PC-9 (cell line): ENCODE data around the gene IDS. TPM values are rescaled to one million over a fixed set of nuclear protein-coding genes. Genes with fewer than 3 reads are reported as not detected.
"Not testable (repeated sequence)": the region's sequence is repeated elsewhere in the genome, so short reads cannot be mapped to it uniquely, and the experiment has no call there.

Experiments
- BruUV-seq: library from RNA; stranded (reverse); fragments of 400-500 nt; replicated peaks from 2 replicates; lab custom pipeline; 2021; lab: Mats Ljungman, UMichigan
- CTCF ChIA-PET: fragments of 300-600 bp; sonication (Branson Sonifier 250); formaldehyde crosslinking; loops from one replicate; lab custom pipeline; 2022; ENCODE audit warnings: antibody characterized with exemption; lab: Charles Lee
- POLR2A ChIA-PET: fragments of 300-600 bp; sonication (Branson Sonifier 250); formaldehyde crosslinking; loops from one replicate; lab custom pipeline; 2022; ENCODE audit warnings: antibody characterized with exemption; ENCODE audit not compliant: unreplicated experiment; lab: Charles Lee
- DNase-seq, 2 experiments: peaks; one replicate each; pipeline versions ENCODE4 v3.0.0 to v3.0.0-alpha.2; 2015 to 2022; ENCODE audit warnings: mixed read lengths in 1 of 2
- H2AFZ ChIP-seq: fragments of 200-600 bp; sonication (generic); 2 replicates; pipeline ENCODE4 v1.8.1; 2017; ENCODE audit warnings: antibody characterized with exemption
- H3F3A ChIP-seq: fragments of 200-600 bp; sonication (generic); 2 replicates; pipeline ENCODE4 v1.8.1; 2017; ENCODE audit warnings: antibody characterized with exemption, mild to moderate bottlenecking, low read depth; ENCODE audit not compliant: insufficient read depth
- H3K27ac ChIP-seq: fragments of 200-600 bp; sonication (generic); 2 replicates; pipeline ENCODE4 v1.6.1; 2016; ENCODE audit warnings: mixed run types
- H3K27me3 ChIP-seq: fragments of 200-600 bp; sonication (generic); 2 replicates; pipeline ENCODE4 v1.6.1; 2016; ENCODE audit warnings: low read depth, mixed run types; ENCODE audit not compliant: insufficient read depth
- H3K36me3 ChIP-seq: fragments of 200-600 bp; sonication (generic); 2 replicates; pipeline ENCODE4 v1.6.1; 2016; ENCODE audit warnings: low read depth, mixed run types
- H3K4me1 ChIP-seq: fragments of 200-600 bp; sonication (generic); replicated peaks from 2 replicates; pipeline ENCODE4 v1.6.1; 2016; ENCODE audit warnings: mixed run types; ENCODE audit not compliant: insufficient read depth
- H3K4me2 ChIP-seq: fragments of 200-600 bp; sonication (generic); 2 replicates; pipeline ENCODE4 v1.6.1; 2017; ENCODE audit warnings: mixed run types
- H3K4me3 ChIP-seq: fragments of 200-600 bp; sonication (generic); 2 replicates; pipeline ENCODE4 v1.6.1; 2016; ENCODE audit warnings: mixed run types
- H3K79me2 ChIP-seq: fragments of 200-600 bp; sonication (generic); 2 replicates; pipeline ENCODE4 v1.6.1; 2017; ENCODE audit warnings: low read depth, mixed run types
- H3K9me2 ChIP-seq: fragments of 200-600 bp; sonication (generic); 2 replicates; pipeline ENCODE4 v1.8.1; 2017; ENCODE audit warnings: mild to moderate bottlenecking; ENCODE audit not compliant: insufficient read depth
- H3K9me3 ChIP-seq: fragments of 200-600 bp; sonication (generic); 2 replicates; pipeline ENCODE4 v1.8.1; 2016; ENCODE audit warnings: low read depth; ENCODE audit not compliant: insufficient read depth
- H4K20me1 ChIP-seq: fragments of 200-600 bp; sonication (generic); 2 replicates; pipeline ENCODE4 v1.8.1; 2017; ENCODE audit not compliant: insufficient read depth
- EZH2 ChIP-seq: fragments of 200-600 bp; sonication (generic); IDR thresholded peaks from 2 replicates; pipeline ENCODE4 v1.8.0; 2017; ENCODE audit warnings: antibody characterized with exemption, low read depth
- intact Hi-C: fragments of 100-400 bp; cut with micrococcal nuclease; formaldehyde crosslinking; loops from one replicate; pipeline ENCODE4 v1.10.0; 2022; ENCODE audit not compliant: unreplicated experiment
- total RNA-seq: library from RNA; stranded (reverse); gene quantifications from 2 replicates; pipeline ENCODE4 v1.2.3, GENCODE V29; 2021
- TF ChIP-seq, protein P1 (sequence below): fragments of 200-600 bp; sonication (generic); conservative IDR thresholded peaks from 2 replicates; pipeline ENCODE4 v1.6.1; 2017; ENCODE audit warnings: mixed run types, antibody characterized with exemption, mild to moderate bottlenecking, moderate library complexity

IDS gene
- total RNA-seq, 1 experiment from 2014 or later, result 214 TPM

DNA sequence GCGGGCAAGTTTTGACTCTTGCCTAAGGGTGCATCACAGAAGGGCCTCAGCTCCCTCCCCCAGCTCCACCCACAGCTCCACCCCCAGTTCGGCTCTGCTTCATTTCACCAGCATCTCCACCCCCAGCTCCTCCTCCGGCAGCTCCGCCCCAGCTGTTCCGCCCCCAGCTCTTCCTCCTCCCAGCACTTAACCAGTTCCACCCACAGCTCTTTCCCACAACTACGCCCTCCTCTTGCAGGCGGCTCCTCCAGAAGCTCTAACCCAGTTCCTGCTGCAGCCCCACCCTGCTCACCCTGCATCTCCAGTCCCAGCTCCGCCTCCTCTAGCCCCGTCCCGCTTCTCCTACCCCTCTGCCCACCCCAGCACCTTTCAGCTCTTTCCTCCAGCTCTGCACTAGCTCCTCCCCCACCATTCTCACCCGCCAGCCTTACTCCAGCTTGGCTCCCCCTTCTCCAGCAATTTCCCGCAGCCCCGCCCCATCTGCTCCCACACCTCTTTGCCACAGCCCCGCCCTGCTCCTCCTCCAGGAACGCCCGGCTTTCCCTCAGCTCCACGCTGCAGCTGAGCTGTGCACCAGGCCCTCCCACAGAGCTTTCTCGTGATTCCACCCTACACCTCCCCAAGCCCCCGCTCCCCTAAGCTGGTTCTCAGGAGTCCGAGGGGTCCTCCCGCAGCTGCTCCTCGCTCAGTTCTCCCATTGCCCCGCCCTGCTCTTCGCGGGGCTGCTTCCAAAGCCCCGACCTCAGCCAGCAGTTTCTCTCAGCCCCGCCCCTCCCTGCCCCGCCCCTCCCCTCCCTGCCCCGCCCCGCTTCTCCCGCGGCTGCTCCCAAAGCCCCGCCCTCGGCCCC, 34.4 kb upstream of the IDS start:
- H3K9me2 ChIP-seq, result no peaks in the 10 kb centered on the region
- CTCF ChIA-PET, result interaction anchor here (1.2 to 2.3 kb wide), 4 partner anchors 27 to 400 kb away, joined by 3 to 23 read pairs (median 13); partner anchors contain the start of gene IDS
- TF ChIP-seq, protein P1, sequence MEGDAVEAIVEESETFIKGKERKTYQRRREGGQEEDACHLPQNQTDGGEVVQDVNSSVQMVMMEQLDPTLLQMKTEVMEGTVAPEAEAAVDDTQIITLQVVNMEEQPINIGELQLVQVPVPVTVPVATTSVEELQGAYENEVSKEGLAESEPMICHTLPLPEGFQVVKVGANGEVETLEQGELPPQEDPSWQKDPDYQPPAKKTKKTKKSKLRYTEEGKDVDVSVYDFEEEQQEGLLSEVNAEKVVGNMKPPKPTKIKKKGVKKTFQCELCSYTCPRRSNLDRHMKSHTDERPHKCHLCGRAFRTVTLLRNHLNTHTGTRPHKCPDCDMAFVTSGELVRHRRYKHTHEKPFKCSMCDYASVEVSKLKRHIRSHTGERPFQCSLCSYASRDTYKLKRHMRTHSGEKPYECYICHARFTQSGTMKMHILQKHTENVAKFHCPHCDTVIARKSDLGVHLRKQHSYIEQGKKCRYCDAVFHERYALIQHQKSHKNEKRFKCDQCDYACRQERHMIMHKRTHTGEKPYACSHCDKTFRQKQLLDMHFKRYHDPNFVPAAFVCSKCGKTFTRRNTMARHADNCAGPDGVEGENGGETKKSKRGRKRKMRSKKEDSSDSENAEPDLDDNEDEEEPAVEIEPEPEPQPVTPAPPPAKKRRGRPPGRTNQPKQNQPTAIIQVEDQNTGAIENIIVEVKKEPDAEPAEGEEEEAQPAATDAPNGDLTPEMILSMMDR, result no peak
- TF ChIP-seq EZH2, result no peak
- peaks cover 6% of the 10 kb centered on the region; the same call in 1 of the 2 replicates for H3F3A ChIP-seq
- peaks cover 8% of the 10 kb centered on the region for H3K79me2 ChIP-seq
- H3K4me1 ChIP-seq, result peaks cover 8% of the 10 kb centered on the region
- H3K9me3 ChIP-seq, result no peaks in the 10 kb centered on the region
- peak overlapping the region; percentile 62 for H3K27ac ChIP-seq
- DNase-seq, result peak; percentile 95
- H4K20me1 ChIP-seq, result no peaks in the 10 kb centered on the region
- intact Hi-C loops, result loop anchor here (1.0 to 10.0 kb wide), 5 partner anchors 28 to 1155 kb away; partner anchors contain the start of genes IDS, MTM1 and MTMR1
- BruUV-seq, result no TSS peak
- peak overlapping the region; percentile 70; the same call in 1 of the 2 replicates for H2AFZ ChIP-seq
- H3K27me3 ChIP-seq, result no peaks in the 10 kb centered on the region
- no peaks in the 10 kb centered on the region for H3K36me3 ChIP-seq
- H3K4me2 ChIP-seq, result peak overlapping the region; percentile 66
- peak overlapping the region; percentile 68 for H3K4me3 ChIP-seq
- POLR2A ChIA-PET, result interaction anchor here (0.5 to 2.1 kb wide), 11 partner anchors 10 to 1155 kb away, joined by 4 to 104 read pairs (median 9); partner anchors contain the start of gene IDS

- BruUV-seq, H3K9me2 ChIP-seq, H2AFZ ChIP-seq, H3K27ac ChIP-seq, CTCF ChIA-PET, DNase-seq, H3F3A ChIP-seq, H3K4me2 ChIP-seq, H3K4me1 ChIP-seq, H3K79me2 ChIP-seq, H3K27me3 ChIP-seq, H4K20me1 ChIP-seq, H3K9me3 ChIP-seq, intact Hi-C loops, POLR2A ChIA-PET, H3K36me3 ChIP-seq, H3K4me3 ChIP-seq: not testable (repeated sequence)
Observed at GRCh38 chrX:149537474-149537873, 32.4 kb upstream of the IDS start.

DNA sequence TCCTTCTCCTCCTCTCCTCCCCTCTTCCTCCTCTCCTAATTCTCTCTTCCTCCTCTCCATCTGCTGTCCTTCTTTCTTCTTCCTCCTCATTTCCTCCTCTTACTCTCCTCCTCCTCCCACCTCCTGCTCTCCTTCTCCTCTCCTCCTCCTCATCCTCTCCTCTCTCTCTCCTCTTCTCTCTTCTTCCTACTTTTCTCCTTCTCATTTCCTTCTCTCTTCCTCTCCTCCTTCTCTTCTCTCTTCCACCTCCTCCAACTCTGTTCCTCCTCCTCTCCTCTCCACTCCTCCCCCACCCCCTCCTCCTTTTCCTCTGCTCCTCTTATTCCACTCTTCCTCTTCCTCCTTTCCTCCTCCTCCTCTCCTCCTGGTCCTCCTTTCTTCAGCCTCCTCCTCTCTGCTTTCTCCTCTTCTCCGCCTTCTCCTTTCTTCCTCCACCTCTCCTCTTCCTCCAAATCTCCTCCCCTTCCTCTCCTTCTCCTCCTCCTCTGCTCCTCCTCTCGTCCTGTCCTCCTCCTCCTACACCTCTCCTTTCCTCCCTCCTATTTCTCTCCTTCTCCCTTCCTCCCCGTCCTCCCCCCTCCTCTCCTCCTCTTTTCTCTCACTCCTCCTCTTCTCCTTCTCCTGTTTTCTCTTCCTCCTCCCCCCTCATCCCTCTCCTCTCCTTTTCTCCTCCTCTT, 30.0 kb upstream of the IDS start:
- DNase-seq, H3K4me1 ChIP-seq, H3K4me2 ChIP-seq, H2AFZ ChIP-seq, CTCF ChIA-PET, H4K20me1 ChIP-seq, H3K9me2 ChIP-seq, H3F3A ChIP-seq, POLR2A ChIA-PET, H3K9me3 ChIP-seq, H3K4me3 ChIP-seq, H3K36me3 ChIP-seq, H3K79me2 ChIP-seq, intact Hi-C loops, BruUV-seq, H3K27ac ChIP-seq, H3K27me3 ChIP-seq: not testable (repeated sequence)

DNA sequence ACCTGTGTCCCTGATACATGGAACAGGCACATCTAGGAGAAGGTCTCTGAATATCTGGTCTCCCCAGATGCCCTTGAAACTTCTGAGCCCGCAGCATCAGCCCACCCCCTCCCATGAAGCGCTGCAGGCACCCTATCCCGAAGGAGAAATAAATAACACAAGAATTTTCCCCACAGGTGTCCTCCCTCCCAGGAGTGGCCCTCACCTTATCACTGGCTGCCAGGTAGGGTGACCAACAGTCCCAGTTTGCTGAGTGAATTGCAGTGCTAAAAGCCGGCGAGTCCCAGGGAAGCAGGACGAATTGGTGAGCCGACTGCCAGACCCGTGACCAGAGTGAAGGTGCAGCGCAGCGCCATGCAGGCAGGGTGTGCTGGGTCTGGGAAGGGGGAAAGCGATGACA, 28.9 kb upstream of the IDS start:
- intact Hi-C loops, H3K9me2 ChIP-seq, H3K27ac ChIP-seq, H4K20me1 ChIP-seq, H3K36me3 ChIP-seq, H3K4me1 ChIP-seq, CTCF ChIA-PET, POLR2A ChIA-PET, H3K27me3 ChIP-seq, BruUV-seq, H3F3A ChIP-seq, H3K4me3 ChIP-seq, H2AFZ ChIP-seq, H3K79me2 ChIP-seq, H3K9me3 ChIP-seq, DNase-seq, H3K4me2 ChIP-seq: not testable (repeated sequence)

DNA sequence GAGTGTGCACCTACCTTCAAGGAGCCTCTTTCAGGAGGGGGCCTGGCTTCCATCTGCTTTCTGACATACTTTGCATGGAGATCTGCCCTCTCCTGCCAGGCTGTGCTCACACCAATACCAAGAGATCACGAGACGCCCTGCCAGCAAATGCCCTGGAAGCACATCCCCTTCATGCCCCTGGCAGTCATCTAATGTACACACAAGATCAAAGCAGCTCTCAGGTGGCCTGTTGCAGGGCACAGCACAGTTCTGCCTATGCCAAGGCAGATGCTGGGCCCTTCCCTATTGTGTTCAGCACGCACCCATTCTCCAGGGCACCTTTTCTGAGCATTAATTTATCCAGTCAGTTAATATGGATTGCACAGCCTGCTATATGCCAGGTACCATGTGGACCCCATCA, 27.8 kb upstream of the IDS start:
- intact Hi-C loops, BruUV-seq, POLR2A ChIA-PET: not testable (repeated sequence)

More for the DNA sequence above, 27.8 kb upstream of the IDS start:
- H3K4me3 ChIP-seq, H4K20me1 ChIP-seq, H3K9me2 ChIP-seq, H3K79me2 ChIP-seq, H3K4me1 ChIP-seq, H2AFZ ChIP-seq, H3K9me3 ChIP-seq, H3K27ac ChIP-seq, H3K27me3 ChIP-seq, CTCF ChIA-PET, H3K4me2 ChIP-seq, H3F3A ChIP-seq, DNase-seq, H3K36me3 ChIP-seq: not testable (repeated sequence)
